ENCODE measurements around the gene ZBTB7A.

Gene ZBTB7A

DNA sequence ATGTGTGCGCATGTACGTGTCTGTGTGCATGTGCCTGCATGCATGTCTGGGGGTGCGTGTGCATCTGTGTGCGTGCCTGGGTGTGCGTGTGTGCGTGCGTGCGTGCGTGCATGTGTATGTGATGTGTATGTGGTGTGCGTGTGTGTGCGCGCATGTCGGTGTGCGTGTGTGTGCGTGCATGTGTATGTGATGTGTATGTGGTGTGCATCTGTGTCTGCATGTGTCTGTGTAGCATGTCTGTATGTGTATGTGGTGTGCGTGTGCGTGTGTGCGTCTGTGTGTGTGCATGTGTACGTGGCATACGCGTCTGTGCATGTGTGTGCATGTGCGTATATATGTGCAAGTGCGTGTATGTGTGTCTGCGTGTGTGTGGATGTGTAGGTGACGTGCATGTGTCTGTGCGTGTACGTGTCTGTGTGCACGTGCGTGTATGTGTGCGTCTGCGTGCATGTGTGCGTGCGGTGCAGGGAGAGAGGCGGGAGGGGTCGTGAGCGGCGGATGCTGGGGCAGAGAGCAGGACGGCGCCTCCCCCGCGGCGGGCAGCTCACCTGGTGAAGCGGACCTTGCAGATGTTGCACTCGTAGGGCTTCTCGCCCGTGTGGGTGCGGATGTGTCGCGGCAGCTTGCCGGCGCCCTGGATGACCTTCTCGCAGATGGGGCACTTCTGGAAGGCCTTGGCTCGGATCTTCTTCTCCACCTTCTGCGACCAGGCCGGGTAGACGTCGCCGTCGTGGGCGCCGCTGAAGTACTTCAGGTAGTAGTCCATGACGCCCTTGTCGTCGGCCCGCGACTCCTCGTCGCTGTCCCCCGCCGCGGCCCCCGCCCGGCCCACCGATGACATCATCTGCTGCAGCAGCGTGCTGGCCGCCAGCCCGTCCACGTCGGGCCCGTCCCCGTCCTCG, 13.0 kb downstream of the ZBTB7A start:
- DNase-seq (ENCODE audit: low spot score) = no peak

DNA sequence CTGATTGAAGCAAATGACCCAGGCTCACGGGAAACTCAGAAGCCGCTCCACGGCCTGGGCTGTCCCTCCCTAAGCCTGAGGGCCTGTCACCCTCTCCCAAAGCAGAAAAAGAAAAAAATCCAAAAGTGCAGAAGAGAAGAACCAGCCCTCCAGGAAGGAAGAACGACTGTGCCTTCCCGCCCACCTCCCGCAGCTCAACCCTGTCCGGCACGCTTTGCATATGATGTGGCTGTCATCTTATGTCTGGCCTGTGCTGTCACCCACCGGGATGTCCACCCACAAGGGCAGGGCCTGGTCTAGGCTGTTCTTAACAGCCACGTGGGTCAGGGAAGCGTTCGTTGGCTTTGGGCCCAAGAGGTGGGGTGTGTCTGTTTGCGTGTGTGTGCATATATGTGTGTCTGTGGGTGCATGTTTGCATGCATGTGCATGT, 13.7 kb downstream of the ZBTB7A start:
- DNase-seq (ENCODE audit: low spot score) = no peak

DNA sequence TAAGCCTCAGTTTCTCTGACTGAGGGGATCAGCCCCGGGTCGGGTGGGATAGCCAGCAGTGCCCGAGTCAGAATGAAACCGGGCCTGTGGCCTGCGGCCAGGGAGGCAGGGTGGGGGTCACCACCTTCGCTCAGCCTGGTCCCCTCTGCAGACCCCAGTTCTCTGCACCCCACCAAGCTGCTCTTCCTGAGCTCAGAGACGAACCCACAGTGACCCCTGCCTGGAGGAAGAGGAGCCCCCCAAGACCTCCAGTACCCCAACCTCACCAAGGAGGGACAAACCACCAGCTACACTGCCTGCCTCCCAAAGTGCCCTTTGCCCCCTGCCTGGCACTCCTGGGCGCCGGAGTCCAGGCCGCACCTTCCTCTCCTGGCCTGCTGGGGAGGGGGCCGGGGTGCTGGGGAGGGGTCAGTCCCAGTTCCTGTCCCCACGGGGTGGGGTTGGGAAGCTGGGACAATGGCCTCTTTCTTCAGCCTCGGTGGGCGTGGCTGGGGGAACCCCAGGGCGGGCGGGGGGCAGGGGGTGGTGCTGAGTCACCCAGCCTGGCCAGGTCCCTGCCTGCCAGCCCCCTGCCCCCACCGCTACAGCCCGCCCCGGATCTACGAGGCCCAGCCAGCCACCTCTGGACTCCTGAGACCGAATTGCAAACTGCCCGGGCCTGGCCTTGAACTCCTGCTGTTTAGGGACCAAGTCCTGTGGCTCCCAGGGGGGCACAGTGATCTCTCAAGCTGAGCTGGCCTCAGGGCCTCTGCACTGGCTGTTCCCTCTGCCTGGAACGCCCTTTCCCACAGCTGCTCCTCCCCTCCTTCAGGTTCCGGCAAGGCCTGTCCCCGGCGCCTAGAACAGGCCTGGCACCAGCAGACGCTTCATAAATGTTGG, 14.3 kb downstream of the ZBTB7A start:
- no peak for DNase-seq (ENCODE audit: low spot score)

DNA sequence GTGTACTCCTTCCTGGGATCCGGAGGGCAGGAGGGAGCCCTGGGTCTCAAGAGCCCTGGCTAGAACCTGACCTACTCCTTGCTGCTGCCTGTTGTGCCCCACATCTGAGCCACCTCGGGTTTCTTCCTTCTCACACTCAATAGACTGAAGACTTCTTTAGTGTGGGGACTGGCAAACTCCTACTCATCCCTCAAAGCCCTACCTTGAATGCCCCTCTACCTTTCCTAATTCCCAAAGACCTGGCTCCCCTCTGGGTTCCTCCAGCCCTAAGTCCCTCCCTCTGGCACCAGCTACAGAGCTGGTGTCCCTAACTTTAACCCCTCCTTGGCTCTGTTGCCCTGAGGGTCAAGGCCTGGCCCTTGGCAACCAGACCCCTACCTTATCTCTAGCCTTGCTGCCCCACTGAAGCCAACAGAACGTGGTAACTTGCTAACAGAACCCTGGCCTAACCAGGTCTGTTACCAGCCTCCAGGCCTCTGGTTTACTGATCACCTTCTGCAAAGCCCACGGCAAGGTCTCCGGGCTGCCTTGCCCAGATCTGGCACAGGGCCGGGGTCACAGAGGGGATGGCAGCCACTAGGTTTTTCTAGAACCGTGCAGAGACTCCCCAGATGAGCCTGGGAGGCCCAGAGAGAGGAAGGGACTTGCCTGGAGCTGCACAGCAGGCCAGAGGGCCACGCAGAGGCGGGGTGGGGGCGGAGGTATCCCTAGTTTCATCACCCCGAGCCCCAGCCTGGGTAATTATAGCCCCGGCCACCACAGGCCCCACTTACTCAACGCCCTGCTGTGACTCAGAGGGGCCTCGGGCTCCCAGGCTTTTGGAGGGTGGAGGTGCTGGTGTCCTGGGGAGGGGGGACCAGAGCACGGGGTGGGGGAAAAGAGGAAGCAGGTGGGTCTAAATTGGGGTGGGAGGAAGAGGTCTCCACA, 15.3 kb downstream of the ZBTB7A start:
- no peak for DNase-seq (ENCODE audit: low spot score)

DNA sequence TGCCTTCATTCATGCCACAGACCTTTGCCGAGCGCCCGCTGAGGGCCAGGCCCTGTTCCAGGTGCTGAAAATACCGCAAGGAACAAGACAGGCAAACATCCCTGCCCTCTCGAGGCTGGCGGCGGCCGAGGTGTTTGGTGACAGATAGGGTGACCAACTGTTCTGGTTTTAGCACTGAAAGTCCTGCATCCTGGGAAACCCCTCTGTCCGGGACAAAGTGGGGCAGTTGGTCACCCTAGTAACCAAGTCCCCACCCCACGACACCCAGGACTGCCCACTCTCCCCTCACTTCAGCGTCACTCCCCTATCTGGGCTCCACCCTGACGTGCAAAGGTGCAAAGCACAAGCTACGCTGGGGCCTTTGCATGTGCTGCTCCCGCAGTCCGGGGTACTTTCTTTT, 17.3 kb downstream of the ZBTB7A start:
- no peak for DNase-seq (ENCODE audit: low spot score)

DNA sequence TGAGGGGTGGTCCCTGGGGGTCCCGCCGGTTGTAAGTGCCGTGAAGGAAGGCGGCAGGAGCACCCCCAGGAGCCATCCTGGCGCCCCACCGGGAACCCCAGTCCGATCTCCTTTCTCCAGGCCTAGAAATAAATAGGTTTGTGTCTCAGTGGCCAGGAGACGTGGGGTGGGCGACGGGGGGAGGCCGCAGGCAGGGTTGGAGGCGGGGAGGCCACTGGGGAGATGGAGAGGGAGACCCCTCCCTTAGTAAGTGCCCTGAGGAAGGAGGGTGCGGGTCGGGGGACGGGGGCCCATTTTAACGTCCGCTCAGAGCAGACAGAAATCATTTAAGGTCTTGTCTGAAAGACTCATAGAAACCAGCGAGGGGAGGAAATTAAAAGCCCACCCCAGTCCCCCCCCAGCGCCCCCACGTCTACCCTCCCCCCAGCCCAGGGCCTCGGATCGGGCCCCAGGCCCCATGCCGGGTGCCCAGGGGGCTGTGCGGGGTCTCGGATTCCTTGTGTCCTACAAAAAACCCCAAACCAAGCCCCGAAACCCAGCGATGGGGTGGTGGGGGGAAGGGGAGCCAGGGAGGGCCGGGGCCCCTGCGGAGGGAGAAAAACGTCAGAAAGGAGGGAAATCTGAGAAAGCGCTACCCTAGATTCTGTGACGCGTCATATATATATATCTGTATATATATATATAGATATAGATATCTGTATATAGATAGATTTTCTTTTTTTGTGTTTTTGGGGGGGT, 19.6 kb downstream of the ZBTB7A start:
- no peak for DNase-seq (ENCODE audit: low spot score)

DNA sequence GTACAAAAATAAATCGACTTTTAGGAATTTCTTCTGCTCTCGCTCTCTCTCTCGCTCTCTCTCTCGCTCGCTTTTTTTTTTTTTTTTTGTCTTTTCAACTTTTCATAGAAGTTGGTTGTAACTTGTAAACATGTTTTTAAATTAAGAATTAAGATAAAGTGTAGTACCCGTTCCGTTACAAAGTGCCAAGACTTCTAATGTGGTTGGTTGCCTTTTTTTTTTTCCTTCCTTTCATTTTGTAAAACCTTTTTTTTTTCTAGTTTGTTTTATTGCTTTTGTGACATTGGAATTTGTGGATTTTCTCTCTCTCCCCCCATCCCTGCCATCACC, 20.4 kb downstream of the ZBTB7A start:
- DNase-seq (ENCODE audit: low spot score) = no peak

DNA sequence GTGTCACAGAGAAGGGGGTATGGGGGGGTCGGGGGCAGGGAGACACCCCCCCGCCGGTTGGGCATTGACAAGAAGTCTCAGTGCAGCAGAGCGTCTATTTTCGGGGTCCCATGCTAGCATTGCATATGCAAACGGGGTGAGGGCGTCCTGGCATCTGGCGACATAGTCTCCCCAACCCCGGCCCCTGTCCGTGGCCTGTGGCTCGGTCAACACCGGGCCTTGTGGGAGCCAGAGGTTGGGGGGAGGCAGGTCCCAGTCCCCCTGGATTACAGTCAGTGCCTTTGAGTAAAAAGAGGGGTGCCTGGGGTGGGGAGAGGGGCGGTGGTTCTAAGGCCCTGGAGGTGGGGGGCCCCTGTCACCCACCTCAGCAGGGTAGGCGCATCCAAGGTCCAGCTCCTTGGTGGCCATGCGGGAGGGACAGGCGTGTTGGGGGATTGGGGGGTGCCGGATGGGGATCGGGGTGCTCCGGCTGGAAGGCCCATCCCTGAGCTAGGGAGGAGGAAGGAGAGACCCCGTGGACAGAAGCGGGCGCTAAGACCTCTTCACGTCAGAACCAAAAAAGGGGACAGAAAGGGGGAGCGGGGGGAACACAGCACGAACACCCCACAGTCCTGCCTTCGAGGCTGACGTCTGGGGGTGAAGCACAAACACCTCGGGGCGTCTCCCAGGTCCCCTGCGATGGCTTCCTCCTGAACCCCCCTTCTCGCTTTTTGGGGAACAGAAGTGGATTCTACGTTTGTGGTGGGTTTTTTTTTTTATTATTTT, 20.9 kb downstream of the ZBTB7A start:
- DNase-seq (ENCODE audit: low spot score) = no peak

DNA sequence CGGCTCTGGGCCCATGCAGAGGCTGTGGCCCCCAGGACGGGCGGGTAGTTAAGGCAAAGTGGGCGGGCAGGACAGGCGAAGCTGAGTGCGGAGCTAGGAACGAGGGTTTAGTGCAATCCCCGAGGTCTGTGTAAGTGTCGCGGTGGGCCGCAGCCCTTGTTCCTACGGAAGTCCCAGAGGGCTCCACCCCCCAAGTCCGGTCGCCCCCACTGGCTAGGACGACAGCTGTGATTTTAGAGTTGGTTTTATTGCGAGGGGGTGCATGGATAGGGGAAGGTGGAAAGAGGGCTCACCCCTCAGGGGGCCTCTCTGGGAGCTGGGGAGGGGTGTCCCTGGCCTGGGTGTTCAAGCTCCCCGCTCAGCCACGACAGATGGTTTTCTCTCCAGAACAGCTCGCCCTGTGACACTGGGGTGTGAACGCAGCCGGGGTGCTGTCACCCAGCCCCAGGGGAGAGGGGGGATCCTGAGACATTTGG, 21.7 kb downstream of the ZBTB7A start:
- no peak for DNase-seq (ENCODE audit: low spot score)

DNA sequence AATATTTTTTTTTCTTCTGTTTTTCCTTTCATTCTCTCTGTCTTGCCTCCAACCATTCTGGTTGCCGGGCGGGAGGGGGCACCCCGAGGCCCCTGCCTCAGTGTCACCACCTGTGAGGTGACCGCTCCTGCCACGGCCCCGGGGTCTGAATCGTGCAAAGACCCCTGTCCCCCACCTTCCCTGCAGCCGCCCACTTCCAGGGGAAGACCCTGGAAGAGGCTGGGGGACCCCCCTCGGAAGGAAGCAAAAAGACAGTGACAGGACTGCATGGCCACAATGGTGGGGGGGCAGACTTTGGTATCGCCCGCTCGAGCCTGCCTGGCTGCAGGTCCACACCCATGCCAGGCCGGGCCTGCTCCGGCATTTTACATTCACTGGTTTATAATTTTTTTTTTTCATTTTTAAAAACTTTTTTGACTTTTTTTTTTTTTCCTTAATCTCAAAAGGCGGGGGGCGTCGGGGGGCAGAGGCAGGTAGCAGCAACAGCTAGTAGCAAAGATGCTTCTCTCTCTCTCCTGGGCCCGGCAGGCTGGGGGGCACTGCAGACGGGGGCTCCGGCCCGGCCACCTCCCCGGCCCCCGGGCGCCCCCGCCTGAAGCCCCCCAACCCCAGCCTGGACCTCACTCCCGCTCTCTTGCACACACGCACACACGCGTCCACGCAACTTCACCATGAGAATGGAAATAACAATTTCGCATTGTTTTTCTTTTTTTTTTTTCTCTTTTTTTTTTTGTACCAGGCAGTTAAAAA, 22.6 kb downstream of the ZBTB7A start:
- no peak for DNase-seq (ENCODE audit: low spot score)

DNA sequence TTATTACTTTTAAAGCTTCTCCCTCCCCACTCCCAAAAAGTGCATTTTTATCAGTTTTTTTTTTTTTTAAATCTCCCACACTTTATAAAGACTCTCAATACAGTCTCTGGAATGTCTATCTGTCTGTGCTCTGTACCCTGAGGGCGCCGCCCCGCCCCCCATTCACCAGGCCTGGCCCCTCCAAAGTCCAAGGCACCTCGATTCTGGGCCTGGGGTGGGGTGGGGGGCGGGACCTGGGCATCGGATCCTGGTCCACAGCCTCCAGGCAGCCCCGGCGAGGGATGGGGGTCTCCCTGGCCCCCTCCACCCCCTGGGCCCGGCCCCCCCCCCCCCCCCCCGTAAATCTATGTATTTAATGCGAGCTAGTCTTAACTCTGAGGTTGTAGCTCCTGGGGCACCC, 23.3 kb downstream of the ZBTB7A start:
- DNase-seq (ENCODE audit: low spot score) = no peak

DNA sequence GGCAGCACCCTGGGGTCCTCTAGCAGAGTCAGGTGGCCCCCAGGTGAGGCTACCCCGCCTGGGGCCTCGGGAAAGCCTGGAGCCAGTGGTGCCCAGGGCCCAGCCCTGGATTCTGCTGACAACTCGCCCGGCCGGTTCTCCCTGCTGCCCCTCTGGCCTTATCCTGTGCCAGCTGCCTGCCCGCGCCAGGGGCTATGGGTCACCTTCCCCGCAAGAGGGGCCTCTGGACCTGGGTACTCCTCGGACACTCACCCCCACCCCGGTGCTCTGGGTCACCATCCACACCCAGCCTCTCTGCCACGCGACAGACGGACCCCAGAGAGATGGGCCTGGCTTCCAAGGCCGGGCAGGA, 24.0 kb downstream of the ZBTB7A start:
- no peak for DNase-seq (ENCODE audit: low spot score)

DNA sequence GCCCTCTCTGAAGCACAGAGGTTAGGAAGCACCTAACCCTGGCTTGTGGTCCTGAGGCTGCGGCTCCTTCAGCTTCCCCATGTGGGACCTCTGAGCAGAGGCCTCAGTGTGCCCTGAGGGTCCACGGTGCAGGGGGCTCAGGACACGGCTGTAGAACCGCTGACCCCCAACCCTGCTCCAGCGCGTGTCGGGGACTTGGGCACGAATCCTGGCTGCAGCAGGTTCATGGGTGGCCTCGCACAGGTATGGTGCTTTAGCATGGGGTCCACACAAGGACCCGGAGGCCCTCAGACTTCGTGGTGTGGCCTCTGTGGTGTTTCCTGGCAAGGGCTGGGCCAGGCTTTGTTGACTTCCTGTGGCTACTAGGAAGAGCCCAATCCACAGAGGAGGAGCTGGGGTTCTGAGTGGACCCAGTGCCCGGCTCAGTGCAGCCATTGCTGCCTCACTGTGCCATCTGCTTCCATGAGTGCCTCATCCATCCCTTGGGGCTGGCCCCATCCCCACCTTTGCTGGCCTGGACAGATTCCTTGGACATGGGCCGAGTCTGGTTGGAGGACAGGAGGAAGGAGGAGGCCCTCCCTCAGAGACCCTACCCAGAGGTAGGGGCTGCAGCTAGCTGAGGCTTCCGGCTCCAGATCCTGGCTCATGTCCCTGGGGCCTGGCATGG, 24.5 kb downstream of the ZBTB7A start:
- DNase-seq (ENCODE audit: low spot score) = no peak

DNA sequence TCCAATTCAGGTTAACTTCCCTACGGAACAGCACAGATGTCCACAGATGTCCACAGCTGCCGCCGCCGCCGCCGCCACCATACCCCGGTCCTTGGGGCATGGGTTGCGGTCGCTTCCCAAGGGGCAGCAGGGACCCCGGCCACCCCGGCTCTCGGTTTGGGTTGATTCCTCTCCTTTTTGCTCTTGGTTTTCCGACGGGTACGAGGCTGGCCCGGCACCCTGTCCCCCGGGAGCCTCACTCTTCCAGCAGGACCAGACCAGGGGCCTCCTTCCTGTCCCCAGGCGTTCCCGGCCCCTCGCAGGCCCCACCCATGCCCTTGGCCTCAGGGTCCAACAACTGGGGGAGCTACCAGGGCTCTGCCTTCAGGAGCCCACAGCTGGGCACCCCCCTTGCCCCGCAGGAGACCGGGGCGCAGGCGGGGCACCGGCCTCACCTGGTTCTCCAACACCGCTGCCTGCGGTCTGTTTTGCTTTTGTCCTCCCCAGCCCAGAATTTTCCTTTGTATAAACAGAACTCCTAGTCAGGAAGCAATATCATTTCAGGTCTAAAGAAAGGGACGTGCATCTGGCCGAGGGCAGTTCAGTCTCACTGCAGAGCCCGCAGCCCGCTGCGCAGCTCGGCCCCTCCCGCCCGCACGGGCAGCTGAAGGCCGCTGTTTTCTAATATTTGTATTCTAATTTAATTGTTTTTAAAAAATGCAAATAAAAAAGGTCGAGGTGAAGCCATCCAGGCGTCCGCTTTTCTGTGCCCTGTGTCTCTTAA, 27.9 kb downstream of the ZBTB7A start:
- no peak for DNase-seq (ENCODE audit: low spot score)

DNA sequence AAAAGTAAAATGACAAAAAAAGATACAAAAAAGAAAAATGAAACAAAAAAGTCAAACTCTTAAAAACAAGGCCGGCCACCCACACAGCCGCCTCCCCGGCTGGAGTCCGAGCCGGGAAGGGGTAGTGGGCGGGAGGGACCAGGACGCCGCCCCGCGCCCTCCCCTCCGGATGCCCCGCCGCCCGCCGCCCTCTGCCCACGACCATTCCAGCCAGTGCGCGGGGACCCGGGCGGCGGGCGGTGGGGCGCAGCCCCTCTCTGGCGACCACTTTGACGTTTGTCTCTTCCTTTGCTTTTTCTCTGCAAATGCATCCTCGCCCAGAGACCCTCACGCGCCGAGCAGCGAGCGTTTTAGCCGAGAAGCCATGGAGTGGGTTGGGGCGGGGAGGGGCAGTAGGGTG, 28.6 kb downstream of the ZBTB7A start:
- no peak for DNase-seq (ENCODE audit: low spot score)

DNA sequence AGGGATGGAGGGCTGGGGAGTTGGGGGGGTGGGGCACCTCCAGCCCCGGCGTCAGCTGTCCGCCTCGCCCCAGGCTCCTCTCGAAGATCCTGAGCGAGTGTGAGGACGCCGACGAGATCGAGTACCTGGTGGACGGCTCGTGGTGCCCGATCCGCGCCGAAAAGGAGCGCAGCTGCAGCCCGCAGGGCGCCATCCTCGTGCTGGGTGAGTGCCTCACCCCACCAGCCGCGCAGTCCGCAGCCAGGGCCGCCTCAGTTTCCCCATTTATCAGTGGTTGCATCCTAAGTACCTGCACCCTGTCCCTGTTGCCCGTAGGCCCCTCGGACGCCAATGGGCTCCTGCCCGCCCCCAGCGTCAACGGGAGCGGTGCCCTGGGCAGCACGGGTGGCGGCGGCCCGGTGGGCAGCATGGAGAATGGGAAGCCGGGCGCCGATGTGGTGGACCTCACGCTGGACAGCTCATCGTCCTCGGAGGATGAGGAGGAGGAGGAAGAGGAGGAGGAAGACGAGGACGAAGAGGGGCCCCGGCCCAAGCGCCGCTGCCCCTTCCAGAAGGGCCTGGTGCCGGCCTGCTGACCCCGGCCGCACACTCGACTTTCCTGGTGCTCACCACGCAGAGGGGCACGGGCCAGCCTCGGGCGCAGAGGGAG, 29.3 kb downstream of the ZBTB7A start:
- DNase-seq (ENCODE audit: low spot score) = no peak

DNA sequence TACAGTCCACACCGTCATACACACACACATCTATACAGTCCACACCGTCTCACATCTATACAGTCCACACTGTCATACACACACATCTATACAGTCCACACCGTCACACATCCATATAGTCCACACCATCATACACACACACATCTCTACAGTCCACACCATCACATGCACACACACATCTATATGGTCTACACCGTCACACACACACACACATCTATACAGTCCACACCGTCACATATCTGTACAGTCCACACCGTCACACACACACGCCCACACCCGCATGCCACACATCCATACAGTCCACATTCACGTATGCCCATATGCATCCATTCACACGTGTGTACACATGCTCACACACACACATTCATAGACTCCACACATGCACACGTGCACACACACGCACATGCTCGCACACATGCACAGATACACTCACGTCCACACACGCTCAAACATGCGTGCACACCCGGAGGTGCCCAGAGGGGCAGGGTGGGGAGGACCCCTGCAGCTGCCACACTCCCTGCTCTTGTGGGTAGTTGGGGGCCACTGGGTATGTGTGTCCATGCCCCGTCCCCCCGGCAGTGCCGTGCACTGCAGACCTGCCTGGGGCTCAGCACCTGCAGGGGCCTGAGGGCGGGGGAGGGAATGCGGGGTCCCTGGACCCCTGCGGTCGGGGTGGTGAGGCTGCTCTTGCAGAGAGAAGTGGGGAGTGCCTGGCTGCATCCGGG, 30.0 kb downstream of the ZBTB7A start:
- DNase-seq (ENCODE audit: low spot score) = no peak
